Activated CD8-positive, alpha-beta memory T cell treated with anti-CD3 and anti-CD28 coated beads, Interleukin-2, amount 10 ng/mL, durations not matched to agents 7 days and 5 days (primary cell): ENCODE measurements around the gene TNF. TPM values are rescaled to one million over a fixed set of nuclear protein-coding genes. Genes with fewer than 3 reads are reported as not detected.

Experiments used
- ATAC-seq: fragments of 150-1000 bp; cut with Tn5 transposase; one replicate; pipeline ENCODE4 v1.10.0; 2021; ENCODE audit warnings: moderate library complexity
- CTCF ChIA-PET: fragments of 350-600 bp; sonication (Branson Sonifier 250); formaldehyde crosslinking; loops from one replicate; lab custom pipeline; 2021; ENCODE audit warnings: antibody characterized with exemption; lab: Charles Lee
- DNase-seq: peaks from one replicate; pipeline ENCODE4 v3.0.0-alpha.2; 2020
- H3K27ac Mint-ChIP-seq: one replicate; pipeline ENCODE4 v1.8.0; 2021; ENCODE audit warnings: mild to moderate bottlenecking, mixed read lengths
- H3K27me3 Mint-ChIP-seq: one replicate; pipeline ENCODE4 v1.8.0; 2021; ENCODE audit warnings: mixed read lengths
- H3K36me3 Mint-ChIP-seq: one replicate; pipeline ENCODE4 v1.8.0; 2021; ENCODE audit warnings: mild to moderate bottlenecking, mixed read lengths
- H3K4me1 Mint-ChIP-seq: one replicate; pipeline ENCODE4 v1.8.0; 2021; ENCODE audit warnings: mixed read lengths
- H3K4me3 Mint-ChIP-seq: one replicate; pipeline ENCODE4 v1.8.0; 2021; ENCODE audit warnings: mild to moderate bottlenecking, moderate library complexity, mixed read lengths
- H3K9me3 Mint-ChIP-seq: one replicate; pipeline ENCODE4 v1.8.0; 2022; ENCODE audit warnings: low read depth, mixed read lengths
- total RNA-seq, 2 experiments: library from RNA; stranded (reverse); gene quantifications; one replicate each; pipeline ENCODE4 v1.2.3, GENCODE V29; 2021

The TNF gene
- 10 to 100 TPM; 58.8 to 65.1 TPM for total RNA-seq

- Mint-ChIP-seq H3K27me3 (no peaks in the 10 kb centered on the region), H3K9me3 (no peaks in the 10 kb centered on the region), H3K27ac (peak within 1 kb of the TSS; percentile 92), H3K36me3 (peaks cover 41% of the 10 kb centered on the region), H3K4me1 (peaks cover 87% of the 10 kb centered on the region), H3K4me3 (peak within 1 kb of the TSS; percentile 99)
- peak; percentile 32 for ATAC-seq
- DNase-seq, result peak; percentile 88
- CTCF ChIA-PET, result interaction anchor here (0.7 to 17.5 kb wide), 8 partner anchors 14 to 81 kb away, joined by 3 to 931 read pairs (median 5); partner anchors contain the start of genes ATP6V1G2, DDX39B, LST1 and LTB
Observed at GRCh38 chr6:31575335-31575901, at the start of gene TNF. TSS of gene TNF (plus strand) at chr6:31575565. CDS start at chr6:31575742, 177 bp downstream.

- no peak overlapping the region for H3K27ac Mint-ChIP-seq
- CTCF ChIA-PET, result no interaction called here
- peaks cover 12% of the 10 kb centered on the region for H3K36me3 Mint-ChIP-seq
- ATAC-seq, result peak; percentile 31
- H3K27me3 Mint-ChIP-seq, result peaks cover 17% of the 10 kb centered on the region
- no peak overlapping the region for H3K4me3 Mint-ChIP-seq
- no peaks in the 10 kb centered on the region for H3K9me3 Mint-ChIP-seq
- H3K4me1 Mint-ChIP-seq, result no peaks in the 10 kb centered on the region
- DNase-seq, result peak; percentile 36
Observed at GRCh38 chr6:31525932-31526591, 49.3 kb upstream of the TNF start.

GRCh38 chr6:31528307-31528777, 47.0 kb upstream of the TNF start:
- Mint-ChIP-seq H3K9me3 (no peaks in the 10 kb centered on the region), H3K4me3 (no peak overlapping the region)

GRCh38 chr6:31528821-31529328, 46.5 kb upstream of the TNF start, which contains the start of gene MCCD1:
TSS of gene MCCD1 (plus strand) at chr6:31528962. CDS start at chr6:31529015, 53 bp downstream.
- CTCF ChIA-PET, result interaction anchor here (1.5 kb wide), 1 partner anchor 12 kb away, joined by 5 read pairs; the partner anchor contains the start of gene DDX39B
- no peak within 1 kb of the TSS for H3K4me3 Mint-ChIP-seq
- ATAC-seq (peak; percentile 19), DNase-seq (no peak)
- peaks cover 8% of the 10 kb centered on the region for H3K4me1 Mint-ChIP-seq
- no peaks in the 10 kb centered on the region for H3K9me3 Mint-ChIP-seq
- no peaks in the 10 kb centered on the region for H3K27me3 Mint-ChIP-seq
- peaks cover 35% of the 10 kb centered on the region for H3K36me3 Mint-ChIP-seq
- H3K27ac Mint-ChIP-seq, result no peak within 1 kb of the TSS

More at GRCh38 chr6:31528307-31528777, 47.0 kb upstream of the TNF start:
- DNase-seq (no peak), ATAC-seq (peak; percentile 32)
- CTCF ChIA-PET, result interaction anchor here (0.7 to 1.5 kb wide), 2 partner anchors 13 to 48 kb away, joined by 3 to 5 read pairs; partner anchors contain the start of gene DDX39B
- Mint-ChIP-seq H3K27me3 (no peaks in the 10 kb centered on the region), H3K27ac (no peak overlapping the region), H3K4me1 (peaks cover 4% of the 10 kb centered on the region), H3K36me3 (peaks cover 30% of the 10 kb centered on the region)

- Mint-ChIP-seq H3K27ac (no peak overlapping the region), H3K4me3 (no peak overlapping the region), H3K9me3 (no peaks in the 10 kb centered on the region), H3K27me3 (no peaks in the 10 kb centered on the region), H3K4me1 (peaks cover 11% of the 10 kb centered on the region), H3K36me3 (peaks cover 40% of the 10 kb centered on the region)
- ATAC-seq, result no peak
- DNase-seq, result no peak
- CTCF ChIA-PET, result no interaction called here
Observed at GRCh38 chr6:31529329-31530150, 45.8 kb upstream of the TNF start.

GRCh38 chr6:31530659-31531058, 44.7 kb upstream of the TNF start:
- H3K9me3 Mint-ChIP-seq, result no peaks in the 10 kb centered on the region
- no peak for DNase-seq
- peaks cover 19% of the 10 kb centered on the region for H3K4me1 Mint-ChIP-seq
- H3K27me3 Mint-ChIP-seq, result no peaks in the 10 kb centered on the region
- ATAC-seq, result no peak
- peaks cover 50% of the 10 kb centered on the region for H3K36me3 Mint-ChIP-seq
- no peak overlapping the region for H3K4me3 Mint-ChIP-seq
- H3K27ac Mint-ChIP-seq, result no peak overlapping the region
- CTCF ChIA-PET, result no interaction called here

DNA sequence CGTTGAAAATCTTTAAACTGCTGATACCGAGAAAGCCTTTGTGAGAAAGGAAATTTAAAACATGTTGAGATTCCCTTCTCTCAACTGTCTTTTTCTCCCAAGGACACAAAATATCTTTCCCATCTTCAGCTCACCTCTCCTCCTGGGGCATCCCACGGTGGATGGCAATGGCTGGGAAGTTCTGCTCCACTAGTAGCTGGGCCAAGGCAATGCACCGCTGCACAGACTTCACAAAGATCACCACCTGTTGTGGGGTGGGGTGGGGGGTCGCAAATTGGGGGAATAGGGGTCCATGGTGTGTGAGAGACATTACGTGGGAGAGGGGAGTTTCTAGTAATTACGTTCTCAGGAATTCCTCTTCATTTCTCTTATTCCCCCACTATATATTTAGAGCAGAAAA, 44.2 kb upstream of the TNF start:
- H3K9me3 Mint-ChIP-seq, result no peaks in the 10 kb centered on the region
- CTCF ChIA-PET, result interaction anchor here (1.0 to 1.1 kb wide), 2 partner anchors 10 to 72 kb away, joined by 3 to 5 read pairs; partner anchors contain the start of gene DDX39B
- H3K36me3 Mint-ChIP-seq, result peaks cover 55% of the 10 kb centered on the region
- DNase-seq (no peak), ATAC-seq (no peak)
- no peak overlapping the region for H3K27ac Mint-ChIP-seq
- no peak overlapping the region for H3K4me3 Mint-ChIP-seq
- H3K4me1 Mint-ChIP-seq, result peaks cover 24% of the 10 kb centered on the region
- no peaks in the 10 kb centered on the region for H3K27me3 Mint-ChIP-seq

- H3K4me3 Mint-ChIP-seq, result no peak overlapping the region
- no peak overlapping the region for H3K27ac Mint-ChIP-seq
- CTCF ChIA-PET, result interaction anchor here (1.0 to 1.1 kb wide), 3 partner anchors 9 to 71 kb away, joined by 3 to 5 read pairs (median 3); partner anchors contain the start of gene DDX39B
Observed at GRCh38 chr6:31531771-31532643, 43.4 kb upstream of the TNF start.

DNA sequence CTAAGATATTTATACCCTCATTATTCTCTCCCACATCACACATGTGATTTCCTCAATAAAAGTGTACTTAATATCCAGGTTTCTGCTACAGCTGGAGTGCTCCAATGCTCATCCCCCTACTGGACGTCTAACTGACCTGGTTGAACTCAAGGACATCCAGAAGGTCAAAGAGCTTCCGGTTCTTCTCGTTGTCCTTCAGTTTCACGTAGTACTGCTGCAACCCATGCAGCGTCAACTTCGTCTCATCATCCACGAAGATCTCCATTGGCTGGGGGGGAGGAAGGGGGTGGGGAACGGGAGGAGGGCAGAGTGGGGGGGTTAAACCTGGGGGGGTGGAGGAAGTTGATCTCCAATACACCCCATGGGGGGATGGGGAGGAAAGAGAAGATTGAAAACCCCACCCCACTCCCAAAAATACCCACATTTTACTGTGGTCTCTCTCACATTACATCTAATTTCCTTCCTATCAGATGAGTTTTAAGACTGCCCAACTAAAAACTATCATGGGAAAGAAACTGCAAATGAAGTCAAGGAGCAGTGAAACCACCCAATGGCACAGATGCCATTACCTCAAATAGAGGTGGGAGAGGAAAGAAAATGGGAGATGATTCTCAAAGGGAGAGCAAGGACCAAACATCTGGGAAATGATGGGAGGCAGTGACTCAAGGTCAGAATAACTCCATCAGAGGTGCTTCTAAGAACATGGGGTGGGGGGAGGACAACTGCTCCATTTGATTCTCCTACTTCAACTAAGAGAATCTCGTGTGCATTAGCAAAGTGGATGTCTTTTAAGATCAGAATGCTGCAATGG, 42.5 kb upstream of the TNF start:
- Mint-ChIP-seq H3K27me3 (no peaks in the 10 kb centered on the region), H3K27ac (peak overlapping the region; percentile 33), H3K4me1 (peaks cover 35% of the 10 kb centered on the region), H3K9me3 (no peaks in the 10 kb centered on the region), H3K4me3 (no peak overlapping the region), H3K36me3 (peaks cover 67% of the 10 kb centered on the region)
- ATAC-seq (no peak), DNase-seq (no peak)
- CTCF ChIA-PET, result interaction anchor here (1.1 kb wide), 1 partner anchor 38 kb away, joined by 3 read pairs; no protein-coding TSS in a partner anchor

More at GRCh38 chr6:31531771-31532643, 43.4 kb upstream of the TNF start:
- Mint-ChIP-seq H3K9me3 (no peaks in the 10 kb centered on the region), H3K27me3 (no peaks in the 10 kb centered on the region), H3K4me1 (peaks cover 31% of the 10 kb centered on the region), H3K36me3 (peaks cover 62% of the 10 kb centered on the region)
- ATAC-seq, result no peak
- DNase-seq, result no peak

GRCh38 chr6:31533455-31533841, 41.9 kb upstream of the TNF start:
- H3K4me3 Mint-ChIP-seq, result no peak overlapping the region
- DNase-seq (no peak), ATAC-seq (no peak)
- no peaks in the 10 kb centered on the region for H3K27me3 Mint-ChIP-seq
- H3K27ac Mint-ChIP-seq, result peak overlapping the region; percentile 42
- CTCF ChIA-PET, result no interaction called here
- no peaks in the 10 kb centered on the region for H3K9me3 Mint-ChIP-seq
- peaks cover 39% of the 10 kb centered on the region for H3K4me1 Mint-ChIP-seq
- H3K36me3 Mint-ChIP-seq, result peaks cover 71% of the 10 kb centered on the region

- no peak overlapping the region for H3K27ac Mint-ChIP-seq
- peaks cover 45% of the 10 kb centered on the region for H3K4me1 Mint-ChIP-seq
- H3K27me3 Mint-ChIP-seq, result no peaks in the 10 kb centered on the region
- H3K4me3 Mint-ChIP-seq, result no peak overlapping the region
- CTCF ChIA-PET, result interaction anchor here (1.0 kb wide), 1 partner anchor 40 kb away, joined by 3 read pairs; no protein-coding TSS in a partner anchor
- DNase-seq (no peak), ATAC-seq (no peak)
- no peaks in the 10 kb centered on the region for H3K9me3 Mint-ChIP-seq
- peaks cover 76% of the 10 kb centered on the region for H3K36me3 Mint-ChIP-seq
Observed at GRCh38 chr6:31534011-31534410, 41.4 kb upstream of the TNF start.
